ENCODE measurements around the gene PLEKHA8.

PLEKHA8 gene

GRCh38 chr7:29996321-29996720 lies 31.9 kb upstream of the PLEKHA8 start:
- Histone ChIP-seq H3K4me3 (replicated peaks; ENCODE audit: low read depth, low read length) (no peak overlapping the region), H3K36me3 (ENCODE audit: control insufficient read depth, insufficient read depth, low read length) (no peaks in the 10 kb centered on the region), H3K27me3 (replicated peaks; ENCODE audit: control insufficient read depth, insufficient read depth, low read length) (no peaks in the 10 kb centered on the region)
- no peak for DNase-seq (ENCODE audit: extremely low read depth, insufficient read length)
- TF ChIP-seq CTCF (IDR thresholded peaks at IDR 0.05; ENCODE audit: insufficient read depth, low read length, poor library complexity, severe bottlenecking): no peak

- no peak overlapping the region for H3K4me3 ChIP-seq (replicated peaks; ENCODE audit: low read depth, low read length)
- no peak for TF ChIP-seq CTCF (IDR thresholded peaks at IDR 0.05; ENCODE audit: insufficient read depth, low read length, poor library complexity, severe bottlenecking)
- H3K36me3 ChIP-seq (ENCODE audit: control insufficient read depth, insufficient read depth, low read length): no peaks in the 10 kb centered on the region
- DNase-seq (ENCODE audit: extremely low read depth, insufficient read length): no peak
- H3K27me3 ChIP-seq (replicated peaks; ENCODE audit: control insufficient read depth, insufficient read depth, low read length): no peaks in the 10 kb centered on the region
Observed at GRCh38 chr7:29998489-29998888, 29.7 kb upstream of the PLEKHA8 start.

- no peaks in the 10 kb centered on the region for H3K36me3 ChIP-seq (ENCODE audit: control insufficient read depth, insufficient read depth, low read length)
- H3K27me3 ChIP-seq (replicated peaks; ENCODE audit: control insufficient read depth, insufficient read depth, low read length): no peaks in the 10 kb centered on the region
- no peak for DNase-seq (ENCODE audit: extremely low read depth, insufficient read length)
- no peak overlapping the region for H3K4me3 ChIP-seq (replicated peaks; ENCODE audit: low read depth, low read length)
- TF ChIP-seq CTCF (IDR thresholded peaks at IDR 0.05; ENCODE audit: insufficient read depth, low read length, poor library complexity, severe bottlenecking): no peak
Observed at GRCh38 chr7:30001998-30002397, 26.2 kb upstream of the PLEKHA8 start.

- H3K4me3 ChIP-seq (replicated peaks; ENCODE audit: low read depth, low read length): no peak overlapping the region
- no peak for DNase-seq (ENCODE audit: extremely low read depth, insufficient read length)
- no peaks in the 10 kb centered on the region for H3K36me3 ChIP-seq (ENCODE audit: control insufficient read depth, insufficient read depth, low read length)
- TF ChIP-seq CTCF (IDR thresholded peaks at IDR 0.05; ENCODE audit: insufficient read depth, low read length, poor library complexity, severe bottlenecking): no peak
- H3K27me3 ChIP-seq (replicated peaks; ENCODE audit: control insufficient read depth, insufficient read depth, low read length): no peaks in the 10 kb centered on the region
Observed at GRCh38 chr7:30003098-30003497, 25.1 kb upstream of the PLEKHA8 start.

GRCh38 chr7:30005464-30005863 lies 22.7 kb upstream of the PLEKHA8 start:
- no peak for DNase-seq (ENCODE audit: extremely low read depth, insufficient read length)
- H3K36me3 ChIP-seq (ENCODE audit: control insufficient read depth, insufficient read depth, low read length): no peaks in the 10 kb centered on the region
- no peak for TF ChIP-seq CTCF (IDR thresholded peaks at IDR 0.05; ENCODE audit: insufficient read depth, low read length, poor library complexity, severe bottlenecking)
- no peak overlapping the region for H3K4me3 ChIP-seq (replicated peaks; ENCODE audit: low read depth, low read length)
- no peaks in the 10 kb centered on the region for H3K27me3 ChIP-seq (replicated peaks; ENCODE audit: control insufficient read depth, insufficient read depth, low read length)

- TF ChIP-seq CTCF (IDR thresholded peaks at IDR 0.05; ENCODE audit: insufficient read depth, low read length, poor library complexity, severe bottlenecking): no peak
- H3K27me3 ChIP-seq (replicated peaks; ENCODE audit: control insufficient read depth, insufficient read depth, low read length): no peaks in the 10 kb centered on the region
- no peak for DNase-seq (ENCODE audit: extremely low read depth, insufficient read length)
- H3K4me3 ChIP-seq (replicated peaks; ENCODE audit: low read depth, low read length): no peak overlapping the region
- peaks cover 2% of the 10 kb centered on the region; the same call in 1 of the 2 replicates for H3K36me3 ChIP-seq (ENCODE audit: control insufficient read depth, insufficient read depth, low read length)
Observed at GRCh38 chr7:30010021-30010420, 18.2 kb upstream of the PLEKHA8 start.

Data from GM06990 (cell line).